ENCODE data around the gene ACADVL. TPM values are rescaled to one million over a fixed set of nuclear protein-coding genes. Genes with fewer than 3 reads are reported as not detected.
A peak's percentile ranks its signal among the peaks of the same experiment; 100 is the strongest.

The ACADVL gene
- total RNA-seq, 2 donors from 2014 or later: 268 to 279 TPM

- DNase-seq (no peak), ATAC-seq (no peak)
- H3K36me3 Mint-ChIP-seq (ENCODE audit: low read depth): no peaks in the 10 kb centered on the region
- peaks cover 38% of the 10 kb centered on the region for H3K4me1 Mint-ChIP-seq
- H3K27ac Mint-ChIP-seq: peak overlapping the region; percentile 100
- no peaks in the 10 kb centered on the region for H3K9me3 ChIP-seq (ENCODE audit: control insufficient read depth, low read length, poor library complexity, severe bottlenecking)
- no peaks in the 10 kb centered on the region for H3K27me3 Mint-ChIP-seq
- H3K4me3 Mint-ChIP-seq: peak overlapping the region; percentile 67
Observed at GRCh38 chr17:7203391-7203790, 16.3 kb upstream of the ACADVL start.

GRCh38 chr17:7204336-7204735, 15.4 kb upstream of the ACADVL start:
- DNase-seq (no peak), ATAC-seq (peak; percentile 1)
- H3K36me3 Mint-ChIP-seq (ENCODE audit: low read depth): no peaks in the 10 kb centered on the region
- H3K4me1 Mint-ChIP-seq: peaks cover 39% of the 10 kb centered on the region
- H3K9me3 ChIP-seq (ENCODE audit: control insufficient read depth, low read length, poor library complexity, severe bottlenecking): no peaks in the 10 kb centered on the region
- H3K27ac Mint-ChIP-seq: peak overlapping the region; percentile 100
- no peaks in the 10 kb centered on the region for H3K27me3 Mint-ChIP-seq
- H3K4me3 Mint-ChIP-seq: peak overlapping the region; percentile 90

GRCh38 chr17:7204828-7205461, 14.8 kb upstream of the ACADVL start:
- peaks cover 40% of the 10 kb centered on the region for H3K4me1 Mint-ChIP-seq
- DNase-seq (peak; percentile 96), ATAC-seq (peak; percentile 84)
- peak overlapping the region; percentile 90 for H3K4me3 Mint-ChIP-seq
- H3K36me3 Mint-ChIP-seq (ENCODE audit: low read depth): no peaks in the 10 kb centered on the region
- H3K9me3 ChIP-seq (ENCODE audit: control insufficient read depth, low read length, poor library complexity, severe bottlenecking): no peaks in the 10 kb centered on the region
- peak overlapping the region; percentile 100 for H3K27ac Mint-ChIP-seq
- H3K27me3 Mint-ChIP-seq: no peaks in the 10 kb centered on the region

GRCh38 chr17:7205561-7205960, 14.2 kb upstream of the ACADVL start:
- Mint-ChIP-seq H3K27me3 (no peaks in the 10 kb centered on the region), H3K27ac (peak overlapping the region; percentile 100), H3K4me3 (peak overlapping the region; percentile 90), H3K36me3 (ENCODE audit: low read depth) (no peaks in the 10 kb centered on the region), H3K4me1 (peaks cover 44% of the 10 kb centered on the region)
- DNase-seq (no peak), ATAC-seq (no peak)
- H3K9me3 ChIP-seq (ENCODE audit: control insufficient read depth, low read length, poor library complexity, severe bottlenecking): no peaks in the 10 kb centered on the region

GRCh38 chr17:7207120-7208001, 12.4 kb upstream of the ACADVL start:
- peaks cover 6% of the 10 kb centered on the region for H3K27me3 Mint-ChIP-seq
- H3K4me1 Mint-ChIP-seq: peaks cover 50% of the 10 kb centered on the region
- DNase-seq (no peak), ATAC-seq (no peak)
- no peak overlapping the region for H3K4me3 Mint-ChIP-seq
- no peaks in the 10 kb centered on the region for H3K9me3 ChIP-seq (ENCODE audit: control insufficient read depth, low read length, poor library complexity, severe bottlenecking)
- H3K36me3 Mint-ChIP-seq (ENCODE audit: low read depth): no peaks in the 10 kb centered on the region
- peak overlapping the region; percentile 100 for H3K27ac Mint-ChIP-seq

GRCh38 chr17:7208027-7208571, 11.6 kb upstream of the ACADVL start:
- H3K4me1 Mint-ChIP-seq: peaks cover 50% of the 10 kb centered on the region

GRCh38 chr17:7208754-7209460, 10.8 kb upstream of the ACADVL start:
- Mint-ChIP-seq H3K4me1 (peaks cover 54% of the 10 kb centered on the region), H3K4me3 (no peak overlapping the region), H3K36me3 (ENCODE audit: low read depth) (no peaks in the 10 kb centered on the region), H3K27ac (peak overlapping the region; percentile 85), H3K27me3 (peaks cover 8% of the 10 kb centered on the region)
- no peak for ATAC-seq
- DNase-seq: no peak
- H3K9me3 ChIP-seq (ENCODE audit: control insufficient read depth, low read length, poor library complexity, severe bottlenecking): no peaks in the 10 kb centered on the region

More at GRCh38 chr17:7208027-7208571, 11.6 kb upstream of the ACADVL start:
- no peaks in the 10 kb centered on the region for H3K36me3 Mint-ChIP-seq (ENCODE audit: low read depth)
- H3K4me3 Mint-ChIP-seq: no peak overlapping the region
- DNase-seq (no peak), ATAC-seq (no peak)
- H3K9me3 ChIP-seq (ENCODE audit: control insufficient read depth, low read length, poor library complexity, severe bottlenecking): no peaks in the 10 kb centered on the region
- H3K27me3 Mint-ChIP-seq: peaks cover 8% of the 10 kb centered on the region
- peak overlapping the region; percentile 100 for H3K27ac Mint-ChIP-seq

- ATAC-seq (no peak), DNase-seq (no peak)
- H3K4me3 Mint-ChIP-seq: peak overlapping the region; percentile 7
- peak overlapping the region; percentile 89 for H3K27ac Mint-ChIP-seq
- H3K27me3 Mint-ChIP-seq: peaks cover 8% of the 10 kb centered on the region
- H3K4me1 Mint-ChIP-seq: peaks cover 48% of the 10 kb centered on the region
- no peaks in the 10 kb centered on the region for H3K36me3 Mint-ChIP-seq (ENCODE audit: low read depth)
- no peaks in the 10 kb centered on the region for H3K9me3 ChIP-seq (ENCODE audit: control insufficient read depth, low read length, poor library complexity, severe bottlenecking)
Observed at GRCh38 chr17:7211491-7212273, 8.1 kb upstream of the ACADVL start.

GRCh38 chr17:7213895-7214299, 5.8 kb upstream of the ACADVL start:
- Mint-ChIP-seq H3K4me3 (peak overlapping the region; percentile 93), H3K4me1 (peaks cover 48% of the 10 kb centered on the region), H3K27ac (peak overlapping the region; percentile 99), H3K36me3 (ENCODE audit: low read depth) (no peaks in the 10 kb centered on the region), H3K27me3 (peaks cover 8% of the 10 kb centered on the region)
- DNase-seq (peak; percentile 54 to 70 (median 69)), ATAC-seq (peak; percentile 19)
- no peaks in the 10 kb centered on the region for H3K9me3 ChIP-seq (ENCODE audit: control insufficient read depth, low read length, poor library complexity, severe bottlenecking)

- DNase-seq (peak; percentile 98 to 99 (median 99)), ATAC-seq (peak; percentile 82)
- no peaks in the 10 kb centered on the region for H3K36me3 Mint-ChIP-seq (ENCODE audit: low read depth)
- no peaks in the 10 kb centered on the region for H3K9me3 ChIP-seq (ENCODE audit: control insufficient read depth, low read length, poor library complexity, severe bottlenecking)
- H3K4me3 Mint-ChIP-seq: peak overlapping the region; percentile 93
- H3K27me3 Mint-ChIP-seq: peaks cover 8% of the 10 kb centered on the region
- peak overlapping the region; percentile 99 for H3K27ac Mint-ChIP-seq
- H3K4me1 Mint-ChIP-seq: peaks cover 53% of the 10 kb centered on the region
Observed at GRCh38 chr17:7214300-7215135, 5.2 kb upstream of the ACADVL start.

GRCh38 chr17:7215136-7215638, 4.6 kb upstream of the ACADVL start:
- H3K27me3 Mint-ChIP-seq: peaks cover 8% of the 10 kb centered on the region
- peak overlapping the region; percentile 99 for H3K27ac Mint-ChIP-seq
- no peak for ATAC-seq
- no peaks in the 10 kb centered on the region for H3K36me3 Mint-ChIP-seq (ENCODE audit: low read depth)
- no peaks in the 10 kb centered on the region for H3K9me3 ChIP-seq (ENCODE audit: control insufficient read depth, low read length, poor library complexity, severe bottlenecking)
- H3K4me1 Mint-ChIP-seq: peaks cover 54% of the 10 kb centered on the region
- no peak for DNase-seq
- H3K4me3 Mint-ChIP-seq: peak overlapping the region; percentile 93

Data from T-helper 17 cell (primary cell).